Kidney epithelial cell (primary cell): ENCODE results near the gene TAF9. TPM values are rescaled to one million over a fixed set of nuclear protein-coding genes. Genes with fewer than 3 reads are reported as not detected.

Experiments
- DNase-seq: peaks from one replicate; pipeline ENCODE4 v3.0.0-alpha.2; 2010; ENCODE audit warnings: low read depth
- H3K27me3 ChIP-seq: 2 replicates; pipeline ENCODE4 v1.6.0; 2011; ENCODE audit warnings: low read length; ENCODE audit not compliant: control insufficient read depth, insufficient read depth
- H3K36me3 ChIP-seq: 2 replicates; pipeline ENCODE4 v1.5.1; 2011; ENCODE audit warnings: low read length; ENCODE audit not compliant: control insufficient read depth, insufficient read depth
- H3K4me3 ChIP-seq: 2 replicates; pipeline ENCODE4 v1.5.1; 2011; ENCODE audit warnings: low read depth, mild to moderate bottlenecking, control low read depth, low read length
- CTCF ChIP-seq: IDR thresholded peaks from 2 replicates; pipeline ENCODE4 v1.5.1; 2011; ENCODE audit warnings: mild to moderate bottlenecking, moderate library complexity, low read length, control low read depth, inconsistent platforms; ENCODE audit not compliant: insufficient read depth, poor library complexity, severe bottlenecking
- total RNA-seq: library from RNA; depleted of rRNA; stranded (reverse); fragments of >200 nt; gene quantifications from 2 replicates; pipeline ENCODE4 v1.2.3, GENCODE V29; 2015

The TAF9 gene
- total RNA-seq, 1 donor from 2014 or later = 67.2 TPM

- no peaks in the 10 kb centered on the region for H3K36me3 ChIP-seq
- no peaks in the 10 kb centered on the region for H3K27me3 ChIP-seq
- H3K4me3 ChIP-seq = peak overlapping the region; percentile 81
- DNase-seq = no peak
- TF ChIP-seq CTCF = no peak
Observed at GRCh38 chr5:69368458-69369339, 621 bp downstream of the TAF9 start.

GRCh38 chr5:69367697-69368279, 1.5 kb downstream of the TAF9 start:
- no peak for DNase-seq
- Histone ChIP-seq H3K36me3 (peaks cover 2% of the 10 kb centered on the region), H3K4me3 (peak overlapping the region; percentile 81), H3K27me3 (no peaks in the 10 kb centered on the region)
- no peak for TF ChIP-seq CTCF

- no peak for DNase-seq
- H3K36me3 ChIP-seq = peaks cover 2% of the 10 kb centered on the region
- H3K4me3 ChIP-seq = no peak overlapping the region
- H3K27me3 ChIP-seq = no peaks in the 10 kb centered on the region
- no peak for TF ChIP-seq CTCF
Observed at GRCh38 chr5:69364850-69365249, 4.5 kb downstream of the TAF9 start.

- no peak overlapping the region for H3K4me3 ChIP-seq
- TF ChIP-seq CTCF = peak; percentile 29
- H3K27me3 ChIP-seq = no peaks in the 10 kb centered on the region
- peaks cover 2% of the 10 kb centered on the region for H3K36me3 ChIP-seq
- DNase-seq = no peak
Observed at GRCh38 chr5:69364414-69364813, 4.9 kb downstream of the TAF9 start.

- no peaks in the 10 kb centered on the region for H3K27me3 ChIP-seq
- H3K36me3 ChIP-seq = peaks cover 2% of the 10 kb centered on the region
- H3K4me3 ChIP-seq = no peak overlapping the region
- TF ChIP-seq CTCF = no peak
- no peak for DNase-seq
Observed at GRCh38 chr5:69360442-69360841, 8.9 kb downstream of the TAF9 start.
